ENCODE results near the gene RNF14.

DNA sequence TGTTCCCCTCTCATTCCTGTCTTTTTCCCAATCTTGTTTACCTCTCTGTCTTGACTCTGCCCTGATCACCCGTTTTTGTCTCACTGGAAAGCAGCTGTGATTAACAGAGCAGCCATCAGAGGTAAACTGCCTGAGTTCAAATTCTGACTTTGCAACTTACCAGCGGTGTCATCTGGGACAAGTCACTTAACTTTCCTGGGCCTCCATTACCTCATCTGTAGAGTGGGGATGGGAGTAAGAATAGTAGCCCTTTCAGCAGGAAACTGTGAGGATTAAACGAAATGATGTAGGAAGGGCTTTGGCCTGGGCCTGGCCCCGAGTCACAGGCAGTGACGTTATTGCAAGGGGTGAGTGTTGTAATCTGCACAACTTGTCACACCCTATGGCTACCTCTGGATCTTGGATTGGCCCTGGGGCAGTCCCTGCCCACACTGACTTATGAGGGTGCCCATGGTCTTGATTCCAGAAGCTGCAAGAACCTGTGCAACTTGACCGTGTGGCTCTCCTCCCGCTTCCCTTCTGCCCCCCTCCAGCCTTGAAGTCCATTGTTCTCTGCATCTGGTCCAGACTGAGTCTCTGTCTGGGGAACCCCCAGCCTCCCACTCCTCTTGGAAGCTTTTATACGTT, 10.2 kb upstream of the RNF14 start:
- TF ChIP-seq, protein P1, sequence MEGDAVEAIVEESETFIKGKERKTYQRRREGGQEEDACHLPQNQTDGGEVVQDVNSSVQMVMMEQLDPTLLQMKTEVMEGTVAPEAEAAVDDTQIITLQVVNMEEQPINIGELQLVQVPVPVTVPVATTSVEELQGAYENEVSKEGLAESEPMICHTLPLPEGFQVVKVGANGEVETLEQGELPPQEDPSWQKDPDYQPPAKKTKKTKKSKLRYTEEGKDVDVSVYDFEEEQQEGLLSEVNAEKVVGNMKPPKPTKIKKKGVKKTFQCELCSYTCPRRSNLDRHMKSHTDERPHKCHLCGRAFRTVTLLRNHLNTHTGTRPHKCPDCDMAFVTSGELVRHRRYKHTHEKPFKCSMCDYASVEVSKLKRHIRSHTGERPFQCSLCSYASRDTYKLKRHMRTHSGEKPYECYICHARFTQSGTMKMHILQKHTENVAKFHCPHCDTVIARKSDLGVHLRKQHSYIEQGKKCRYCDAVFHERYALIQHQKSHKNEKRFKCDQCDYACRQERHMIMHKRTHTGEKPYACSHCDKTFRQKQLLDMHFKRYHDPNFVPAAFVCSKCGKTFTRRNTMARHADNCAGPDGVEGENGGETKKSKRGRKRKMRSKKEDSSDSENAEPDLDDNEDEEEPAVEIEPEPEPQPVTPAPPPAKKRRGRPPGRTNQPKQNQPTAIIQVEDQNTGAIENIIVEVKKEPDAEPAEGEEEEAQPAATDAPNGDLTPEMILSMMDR (IDR thresholded peaks at IDR 0.05; ENCODE audit: low read length): no peak
- no peak for TF ChIP-seq EZH2 (IDR thresholded peaks at IDR 0.05; ENCODE audit: borderline replicate concordance, low read length)

Measured in OCI-LY1 (cell line).